ACHN (cell line): ENCODE data around the gene ACOX2.
A peak's percentile ranks its signal among the peaks of the same experiment; 100 is the strongest.

Experiments used
- DNase-seq: peaks from one replicate; pipeline ENCODE4 v3.0.0-alpha.2; 2015
- in situ Hi-C: cut with HindIII; loops from 2 replicates; pipeline ENCODE4 v1.10.0; 2017; ENCODE audit warnings: low sequenced_read_pairs, low pct_ligation_motif_present, low pct_unique_long_range_greater_than_20kb

The ACOX2 gene

GRCh38 chr3:58521917-58522631 lies 14.9 kb downstream of the ACOX2 start:
- in situ Hi-C loops: no loop called here
- no peak for DNase-seq

DNA sequence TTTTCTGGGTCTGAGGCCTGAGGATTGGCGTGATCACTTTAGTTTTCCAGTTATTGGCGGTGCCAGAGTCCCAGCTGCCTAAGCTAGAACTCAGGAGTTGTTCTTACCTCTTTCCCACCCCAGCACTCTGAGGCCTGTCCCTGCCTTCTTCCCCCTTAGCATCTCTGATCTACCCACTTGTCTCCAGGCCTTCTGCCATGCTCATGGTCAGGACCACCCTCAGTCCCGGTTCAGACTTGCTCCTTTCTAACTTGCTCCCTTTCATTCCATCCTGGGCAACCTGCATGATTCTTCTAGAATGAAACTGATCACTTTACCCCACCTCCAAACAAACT lies 15.7 kb downstream of the ACOX2 start:
- in situ Hi-C loops: no loop called here
- DNase-seq: no peak

DNA sequence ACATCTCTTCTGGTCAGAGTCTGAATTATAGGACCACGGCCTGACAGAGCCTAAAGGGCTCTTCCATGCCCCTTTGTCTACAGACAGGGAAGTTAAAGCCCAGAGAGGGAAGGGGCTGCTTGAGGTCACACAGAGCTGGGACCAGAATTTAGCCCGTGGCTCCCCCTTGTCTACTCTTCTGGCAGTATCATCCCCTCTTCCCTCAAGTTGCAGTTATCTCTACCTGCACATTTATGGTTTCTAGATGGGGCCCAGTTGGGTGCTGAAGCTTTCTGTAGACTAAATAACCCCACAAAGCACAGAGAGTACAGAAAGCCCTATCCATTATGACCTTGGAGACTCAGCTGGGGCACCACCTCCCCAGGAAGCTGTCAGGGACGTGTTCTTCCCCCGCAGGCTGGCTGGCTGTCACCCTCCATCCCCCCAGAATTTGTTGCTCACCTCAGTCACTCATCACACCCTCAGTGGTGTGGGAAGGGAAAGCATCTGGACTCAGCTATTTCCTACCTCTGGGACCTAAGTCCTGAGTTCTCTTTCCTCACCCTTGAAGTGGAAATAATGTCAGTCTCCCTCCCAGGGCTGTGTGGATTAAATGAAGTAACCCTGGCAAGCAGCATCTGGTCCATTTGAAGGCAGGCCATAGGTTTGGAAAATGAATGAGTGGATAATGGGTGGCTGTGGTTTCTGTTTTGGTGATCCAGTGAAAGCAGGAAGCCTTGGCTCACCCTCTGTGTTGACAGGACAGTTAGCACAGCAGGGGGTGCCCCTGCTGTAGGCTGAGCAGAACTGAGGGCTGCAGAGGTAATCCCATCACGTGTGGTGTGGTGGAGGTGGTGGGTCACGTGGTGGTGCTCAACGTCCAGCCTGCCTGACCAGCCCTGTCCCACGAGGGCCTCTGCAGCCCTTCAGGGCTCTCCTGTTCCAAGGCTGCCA lies 16.3 kb downstream of the ACOX2 start:
- in situ Hi-C loops: no loop called here
- no peak for DNase-seq

- in situ Hi-C loops: no loop called here
- DNase-seq: no peak
Observed at GRCh38 chr3:58519668-58520402, 17.2 kb downstream of the ACOX2 start.

- in situ Hi-C loops: no loop called here
- DNase-seq: no peak
Observed at GRCh38 chr3:58518291-58518789, 18.6 kb downstream of the ACOX2 start.

DNA sequence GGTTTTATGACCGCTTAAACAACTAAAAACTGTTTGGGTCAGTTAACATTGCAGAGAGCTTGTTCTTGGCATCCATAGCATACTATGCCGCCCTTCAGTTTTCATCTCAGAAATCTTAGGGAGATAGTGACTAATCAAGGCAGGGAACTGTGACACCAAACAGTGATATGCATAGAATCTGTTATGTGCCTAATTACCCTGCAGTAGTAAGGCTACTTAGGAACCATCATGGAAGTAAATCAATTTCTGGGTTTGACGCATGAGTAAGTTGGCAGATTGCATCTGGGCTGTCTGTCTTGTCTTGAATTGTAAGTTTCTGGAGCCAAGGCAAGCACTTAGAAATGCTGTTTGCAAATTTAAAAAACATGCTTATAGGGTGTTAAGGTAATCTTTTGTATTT lies 22.6 kb downstream of the ACOX2 start:
- in situ Hi-C loops: no loop called here
- DNase-seq: no peak

DNA sequence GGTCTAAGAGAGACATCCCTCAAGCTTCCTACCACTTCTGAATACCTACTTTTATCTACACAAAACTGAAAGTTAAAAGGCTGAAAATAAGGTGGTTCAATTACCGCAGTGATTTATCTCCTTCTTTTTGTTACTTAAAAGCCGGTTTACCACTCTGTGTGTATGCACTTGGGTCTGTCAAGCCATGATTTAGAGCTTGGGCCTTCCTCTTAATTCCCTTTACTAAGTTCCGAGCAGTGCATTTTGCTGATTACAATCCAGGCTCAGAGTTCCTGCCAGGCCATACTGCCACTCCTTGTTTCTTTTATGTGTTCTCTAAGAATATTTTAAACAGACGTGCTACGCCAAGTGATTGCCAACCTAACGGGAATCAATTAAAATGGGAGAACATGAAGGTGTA lies 28.6 kb downstream of the ACOX2 start:
- no peak for DNase-seq
- in situ Hi-C loops: no loop called here

DNA sequence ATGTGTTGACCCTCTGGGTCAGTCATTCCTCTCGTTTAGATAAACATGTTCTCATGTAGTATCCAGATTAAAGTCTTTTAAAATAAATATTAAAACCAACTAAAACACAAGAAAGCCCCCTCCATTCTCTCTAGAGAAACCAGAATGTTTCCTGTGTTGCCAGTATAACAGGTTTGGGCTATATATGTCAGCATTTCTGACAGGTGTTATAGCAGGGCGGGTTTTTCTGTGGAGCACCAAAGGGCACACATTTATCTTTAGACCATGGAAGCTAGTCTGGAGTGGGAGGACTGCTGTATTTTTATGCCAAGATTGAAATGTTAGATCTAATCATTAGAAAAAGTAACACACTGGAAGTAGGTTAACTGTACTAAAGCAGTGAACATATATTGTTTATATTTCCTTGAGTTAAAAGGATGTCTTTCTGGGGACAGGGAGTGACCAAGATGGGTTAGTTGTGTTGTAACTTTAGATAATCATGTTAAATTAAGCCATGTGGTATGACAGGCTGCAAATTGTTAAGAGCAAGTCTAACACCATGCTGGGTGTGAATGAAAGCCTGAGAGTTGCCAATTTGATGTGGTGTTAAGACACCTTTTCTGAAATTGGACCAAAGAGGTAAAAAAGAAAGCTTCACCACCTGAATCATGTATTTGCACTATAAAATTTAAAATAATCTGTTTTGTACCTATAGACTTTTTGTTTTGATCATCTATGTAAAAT lies 29.5 kb downstream of the ACOX2 start:
- in situ Hi-C loops: no loop called here
- no peak for DNase-seq

GRCh38 chr3:58502872-58503271 lies 34.1 kb downstream of the ACOX2 start:
- no peak for DNase-seq
- in situ Hi-C loops: no loop called here

GRCh38 chr3:58497097-58497496 lies 39.9 kb downstream of the ACOX2 start:
- no peak for DNase-seq
- in situ Hi-C loops: no loop called here

GRCh38 chr3:58496206-58496857 lies 40.7 kb downstream of the ACOX2 start:
- no peak for DNase-seq
- in situ Hi-C loops: no loop called here

GRCh38 chr3:58495101-58495500 lies 41.9 kb downstream of the ACOX2 start:
- DNase-seq: no peak
- in situ Hi-C loops: no loop called here

- no peak for DNase-seq
Observed at GRCh38 chr3:58494107-58494506, 42.9 kb downstream of the ACOX2 start.

DNA sequence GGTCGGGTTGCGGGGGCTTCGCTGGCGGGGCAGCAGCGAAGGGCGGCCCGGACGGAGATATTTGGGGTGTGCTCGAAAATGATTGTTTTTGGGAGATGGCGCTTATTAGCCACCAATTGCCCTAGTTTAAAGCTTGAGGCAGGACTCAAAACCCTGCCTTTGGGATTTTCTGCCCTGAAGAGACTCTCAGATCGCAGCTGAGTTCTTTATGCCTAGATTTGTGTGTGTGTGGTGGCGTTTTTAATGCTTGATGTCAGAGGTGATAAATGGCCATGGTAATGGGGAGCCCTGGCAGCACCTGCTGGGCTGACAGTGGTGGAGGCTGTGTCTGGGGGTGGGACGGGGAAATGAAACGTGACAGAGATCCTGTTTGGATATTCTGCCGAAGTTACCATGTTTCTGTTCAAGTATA lies 44.5 kb downstream of the ACOX2 start:
- in situ Hi-C loops: no loop called here
- peak; percentile 11 for DNase-seq

More at GRCh38 chr3:58494107-58494506, 42.9 kb downstream of the ACOX2 start:
- in situ Hi-C loops: no loop called here

DNA sequence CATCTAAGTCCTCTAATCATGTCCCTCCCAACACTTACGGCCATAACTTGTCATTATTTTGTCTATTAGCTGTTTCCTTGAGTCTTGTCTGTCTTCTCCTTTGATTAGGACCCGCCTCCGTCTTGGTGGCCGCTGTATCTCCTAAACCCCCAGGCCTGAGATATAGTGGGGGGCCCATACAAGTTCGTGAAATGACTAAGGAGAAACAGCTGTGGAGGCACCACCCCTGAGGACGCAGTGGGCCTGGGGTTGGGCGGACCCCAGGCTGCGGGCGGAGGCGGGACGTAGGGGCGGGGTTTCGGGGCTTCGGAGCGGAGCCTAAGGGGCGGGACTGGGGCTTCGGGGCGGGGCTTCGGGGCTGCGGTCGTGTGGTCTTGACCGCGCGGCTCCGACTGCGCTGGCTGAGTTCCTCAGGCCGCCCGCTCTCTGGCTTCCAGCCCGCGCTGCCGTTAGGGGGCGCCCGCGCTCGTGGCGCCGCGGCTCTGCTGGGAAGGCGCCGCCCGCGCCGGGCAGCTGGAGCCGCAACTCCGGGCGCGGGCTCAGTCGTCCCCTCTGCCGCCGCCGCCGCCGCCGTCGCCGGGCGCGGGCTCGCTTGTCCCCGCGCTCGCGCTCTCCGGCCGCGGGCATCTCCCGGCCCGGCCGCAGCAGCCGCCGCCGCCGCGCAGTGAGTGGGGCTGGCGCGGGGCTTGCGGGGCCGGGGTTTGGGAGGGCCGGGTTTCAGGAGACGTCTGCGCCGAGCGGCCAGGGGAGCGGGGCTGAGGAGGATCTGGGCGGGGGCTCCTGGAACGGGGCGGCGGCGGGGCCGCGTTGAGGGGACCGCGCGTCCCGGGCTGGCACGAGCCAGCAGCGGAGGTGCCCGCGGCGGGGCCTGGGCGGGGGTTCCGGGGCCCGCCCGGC lies 45.2 kb downstream of the ACOX2 start, which contains the start of gene KCTD6:
TSS of gene KCTD6 (plus strand) at position 591 of the 897 bp plus-strand sequence. CDS start 6,660 bp downstream, outside the sequence.
- DNase-seq: peak; percentile 87
- in situ Hi-C loops: no loop called here

DNA sequence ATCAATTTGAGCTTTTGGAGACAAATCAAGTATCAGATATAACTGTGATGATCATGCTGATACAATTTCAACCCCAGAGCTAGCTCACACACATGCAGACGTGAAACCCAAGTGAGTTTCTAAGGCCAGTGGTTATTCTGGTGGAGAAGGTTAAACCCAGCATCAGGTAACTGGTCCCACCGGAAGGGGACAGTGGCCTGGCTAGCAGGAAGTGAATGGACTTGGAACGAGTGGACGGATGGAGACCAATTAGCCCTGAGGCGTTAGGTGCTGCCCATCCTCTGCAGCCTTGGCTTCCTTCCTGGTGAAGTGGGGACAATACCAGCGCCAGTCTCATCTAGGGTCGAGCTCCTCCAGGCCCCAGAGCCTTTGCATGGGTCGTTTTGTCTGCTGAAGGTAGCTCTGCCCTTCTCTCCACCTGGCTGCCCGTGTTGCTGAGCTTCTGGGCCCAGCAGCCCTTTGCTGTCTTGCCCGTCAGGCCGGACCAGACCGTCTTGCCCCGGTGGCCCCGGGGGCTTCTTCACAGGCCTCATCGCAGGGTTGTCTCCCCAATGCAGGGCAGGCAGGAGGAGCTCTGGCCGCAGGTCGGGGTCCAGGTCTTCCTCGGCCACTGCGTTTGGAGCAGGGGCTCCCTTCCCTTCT lies 46.0 kb downstream of the ACOX2 start:
- DNase-seq: no peak
- in situ Hi-C loops: no loop called here

DNA sequence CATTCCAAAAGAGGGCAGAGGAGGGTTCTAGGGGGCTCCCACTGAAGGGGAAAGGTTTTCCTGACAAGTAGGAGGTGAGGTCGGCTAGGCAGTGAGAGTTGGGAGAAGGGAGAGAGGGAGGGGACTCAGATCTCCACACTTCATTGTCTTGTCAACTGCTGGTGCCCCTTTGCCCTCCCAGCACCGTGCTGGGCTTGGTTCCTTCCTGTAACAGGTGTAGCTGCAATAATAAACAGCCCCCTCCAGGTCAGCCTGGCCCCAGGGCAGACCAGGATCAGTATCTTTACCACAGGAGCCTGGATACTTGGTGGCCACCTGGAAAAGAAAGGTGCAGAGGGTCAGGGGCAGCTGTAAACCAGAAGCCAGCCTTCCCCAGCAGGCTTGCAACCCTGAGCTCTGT lies 48.0 kb downstream of the ACOX2 start:
- DNase-seq: no peak
- in situ Hi-C loops: no loop called here
